ENCODE data around the gene SCD5. TPM values are rescaled to one million over a fixed set of nuclear protein-coding genes. Genes with fewer than 3 reads are reported as not detected.

Gene SCD5
- total RNA-seq, 1 donor, result 6.9 TPM

- peak overlapping the region; percentile 72 for H3K4me3 ChIP-seq (ENCODE audit: low read depth, low read length)
- DNase-seq (ENCODE audit: low read depth), result no peak
- TF ChIP-seq CTCF (IDR thresholded peaks at IDR 0.05; ENCODE audit: insufficient read depth, low read depth, low read length), result no peak
These were observed 1.6 kb downstream of the SCD5 start for GRCh38 chr4:82797040-82797404.

DNA sequence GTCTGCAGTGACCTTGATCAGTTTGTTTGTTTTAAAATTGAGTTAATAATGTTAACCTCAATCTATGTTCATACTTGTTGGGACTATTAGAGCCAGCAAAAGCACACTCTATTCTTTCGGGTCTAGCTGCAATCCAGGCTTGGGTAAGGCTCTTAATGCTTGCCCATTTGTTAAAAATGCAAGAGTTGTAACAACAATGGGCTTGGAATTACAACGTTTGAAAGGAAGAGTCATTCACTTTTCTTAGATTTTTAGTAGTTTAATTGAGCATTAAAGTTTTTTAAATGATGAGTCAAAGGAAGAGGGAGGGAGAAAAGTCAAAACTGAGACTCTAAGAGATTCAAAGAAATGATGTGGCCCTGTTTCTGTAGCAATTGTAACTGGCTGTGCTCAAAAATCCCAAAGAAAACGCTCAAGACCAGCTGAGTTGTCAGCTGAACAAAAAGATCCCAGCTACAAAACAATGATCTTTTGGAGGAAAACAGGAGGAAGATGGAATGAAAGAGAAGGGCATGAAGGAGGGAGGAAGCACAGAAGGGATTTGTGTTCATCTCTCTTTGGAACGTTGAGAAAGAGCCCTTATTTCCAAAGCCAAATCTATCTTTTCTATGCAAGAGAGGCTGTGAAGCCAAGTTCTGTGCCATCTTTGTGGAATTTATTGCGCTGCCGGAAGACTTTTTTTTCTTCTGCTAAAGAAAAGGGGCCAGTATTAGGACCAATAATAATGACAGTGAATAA, 5.5 kb downstream of the SCD5 start:
- DNase-seq (ENCODE audit: low read depth), result no peak
- H3K4me3 ChIP-seq (ENCODE audit: low read depth, low read length), result no peak overlapping the region
- no peak for TF ChIP-seq CTCF (IDR thresholded peaks at IDR 0.05; ENCODE audit: insufficient read depth, low read depth, low read length)

DNA sequence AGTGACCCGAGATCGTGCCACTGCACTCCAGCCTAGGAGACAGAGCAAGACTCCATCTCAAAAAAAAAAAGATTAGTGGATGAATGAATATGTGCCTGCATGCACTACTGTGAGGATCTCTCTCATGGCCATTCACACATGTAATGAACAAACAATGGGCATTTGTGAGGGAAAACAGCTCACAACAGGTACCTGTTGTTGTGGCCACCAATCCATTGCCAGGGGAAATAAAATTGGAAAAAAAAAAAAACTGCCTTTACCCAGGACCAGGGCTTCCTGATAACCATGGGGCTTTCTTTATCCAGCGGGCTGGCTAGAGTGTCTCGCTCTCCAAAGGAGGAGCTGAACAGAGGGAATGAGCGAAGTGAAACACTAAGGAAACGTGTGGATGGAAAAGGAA, 7.4 kb downstream of the SCD5 start:
- no peak for TF ChIP-seq CTCF (IDR thresholded peaks at IDR 0.05; ENCODE audit: insufficient read depth, low read depth, low read length)
- DNase-seq (ENCODE audit: low read depth), result no peak
- no peak overlapping the region for H3K4me3 ChIP-seq (ENCODE audit: low read depth, low read length)

- no peak overlapping the region for H3K4me3 ChIP-seq (ENCODE audit: low read depth, low read length)
- DNase-seq (ENCODE audit: low read depth), result no peak
- TF ChIP-seq CTCF (IDR thresholded peaks at IDR 0.05; ENCODE audit: insufficient read depth, low read depth, low read length), result no peak
These were observed 8.4 kb downstream of the SCD5 start for GRCh38 chr4:82790060-82790660.

GRCh38 chr4:82789025-82789776, 9.4 kb downstream of the SCD5 start:
- no peak for TF ChIP-seq CTCF (IDR thresholded peaks at IDR 0.05; ENCODE audit: insufficient read depth, low read depth, low read length)
- H3K4me3 ChIP-seq (ENCODE audit: low read depth, low read length), result no peak overlapping the region
- no peak for DNase-seq (ENCODE audit: low read depth)

DNA sequence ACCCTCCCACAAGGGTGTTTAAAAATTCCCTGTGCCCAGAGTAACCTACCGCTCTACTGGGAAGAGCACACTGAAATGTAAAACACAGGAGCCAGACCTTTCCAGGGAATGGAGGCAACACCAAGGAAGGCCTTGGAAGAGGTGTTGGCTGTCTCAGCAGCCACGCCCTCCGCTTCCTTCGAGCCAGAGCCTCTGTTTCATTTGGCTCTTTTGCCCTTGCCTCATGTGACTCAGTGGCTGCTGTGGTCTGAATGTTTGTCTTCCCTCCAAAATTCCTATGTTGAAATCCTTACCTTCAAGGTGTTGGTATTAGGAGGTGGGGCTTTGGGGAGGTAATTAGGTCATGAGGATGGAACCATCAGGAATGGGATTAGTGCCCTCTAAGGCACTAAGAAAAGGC, 11.3 kb downstream of the SCD5 start:
- DNase-seq (ENCODE audit: low read depth), result no peak

More for the DNA sequence above, 11.3 kb downstream of the SCD5 start:
- no peak overlapping the region for H3K4me3 ChIP-seq (ENCODE audit: low read depth, low read length)
- no peak for TF ChIP-seq CTCF (IDR thresholded peaks at IDR 0.05; ENCODE audit: insufficient read depth, low read depth, low read length)

Data from fibroblast of villous mesenchyme (primary cell).